Measurements from ENCODE around the gene ERAP2.

Gene ERAP2

GRCh38 chr5:96893342-96893741 is 17.0 kb downstream of the ERAP2 start:
- DNase-seq, result no peak
- no peak for TF ChIP-seq POLR2A (IDR thresholded peaks at IDR 0.05; ENCODE audit: low read length)
- TF ChIP-seq GATA1 (IDR thresholded peaks at IDR 0.05; ENCODE audit: low read depth, low read length), result no peak

- no peak for DNase-seq
- TF ChIP-seq POLR2A (IDR thresholded peaks at IDR 0.05; ENCODE audit: low read length) (no peak), GATA1 (IDR thresholded peaks at IDR 0.05; ENCODE audit: low read depth, low read length) (no peak)
Measured at GRCh38 chr5:96896276-96896675, 20.0 kb downstream of the ERAP2 start.

DNA sequence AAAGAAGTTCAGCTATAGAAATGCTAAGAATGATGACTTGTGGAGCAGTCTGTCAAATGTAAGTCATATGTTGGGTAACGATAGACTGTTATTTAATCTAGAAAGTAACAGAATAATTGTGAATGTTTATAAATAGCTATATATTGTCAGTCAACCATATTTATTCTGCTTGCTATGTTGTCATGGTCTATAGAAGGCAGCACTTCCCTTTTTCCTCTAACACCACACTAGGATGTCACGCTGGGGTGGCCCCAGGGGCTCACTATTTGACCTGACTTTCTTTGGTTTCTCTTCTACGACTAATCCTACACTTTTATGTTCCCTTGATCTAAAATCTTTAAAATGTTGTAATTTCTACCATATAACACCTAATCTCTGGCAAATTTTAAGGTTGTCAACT is 20.5 kb downstream of the ERAP2 start:
- no peak for DNase-seq
- TF ChIP-seq GATA1 (IDR thresholded peaks at IDR 0.05; ENCODE audit: low read depth, low read length) (no peak), POLR2A (IDR thresholded peaks at IDR 0.05; ENCODE audit: low read length) (no peak)

- DNase-seq, result no peak
- TF ChIP-seq GATA1 (IDR thresholded peaks at IDR 0.05; ENCODE audit: low read depth, low read length) (no peak), POLR2A (IDR thresholded peaks at IDR 0.05; ENCODE audit: low read length) (no peak)
Measured at GRCh38 chr5:96901384-96901783, 25.1 kb downstream of the ERAP2 start.

DNA sequence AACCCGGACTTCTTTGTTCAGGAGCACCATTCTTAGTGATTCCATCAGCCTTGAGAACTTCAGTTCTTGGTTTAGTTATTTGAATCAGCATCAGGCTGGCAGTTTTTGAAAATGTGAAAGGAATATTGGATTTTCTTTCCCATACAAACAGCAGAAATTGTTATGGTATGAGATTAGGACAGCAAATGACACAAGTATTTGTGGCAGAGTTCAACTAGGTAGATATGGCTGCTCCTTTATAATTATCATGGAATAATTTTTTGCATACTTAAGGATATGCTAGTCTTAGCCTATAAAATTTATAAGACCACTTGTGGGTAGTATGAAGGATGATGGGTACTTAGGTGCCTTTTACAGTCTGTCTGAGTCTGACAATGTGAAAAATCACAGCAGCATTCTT is 25.5 kb downstream of the ERAP2 start:
- DNase-seq, result no peak
- no peak for TF ChIP-seq GATA1 (IDR thresholded peaks at IDR 0.05; ENCODE audit: low read depth, low read length)
- no peak for TF ChIP-seq POLR2A (IDR thresholded peaks at IDR 0.05; ENCODE audit: low read length)

- DNase-seq, result no peak
- TF ChIP-seq POLR2A (IDR thresholded peaks at IDR 0.05; ENCODE audit: low read length) (no peak), GATA1 (IDR thresholded peaks at IDR 0.05; ENCODE audit: low read depth, low read length) (no peak)
Measured at GRCh38 chr5:96902876-96903275, 26.6 kb downstream of the ERAP2 start.

DNA sequence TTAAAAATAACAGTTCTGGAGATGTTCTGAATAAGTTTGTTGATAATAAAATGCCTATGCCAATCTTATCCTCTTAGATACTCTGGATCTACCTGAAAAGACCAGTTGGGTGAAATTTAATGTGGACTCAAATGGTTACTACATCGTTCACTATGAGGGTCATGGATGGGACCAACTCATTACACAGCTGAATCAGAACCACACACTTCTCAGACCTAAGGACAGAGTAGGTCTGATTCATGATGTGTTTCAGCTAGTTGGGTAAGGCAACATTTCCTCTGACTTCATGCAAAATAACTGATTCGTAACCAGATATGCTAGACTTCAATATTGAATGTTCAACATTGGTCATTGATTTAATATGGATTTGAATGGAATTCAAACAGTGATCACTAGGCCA is 27.0 kb downstream of the ERAP2 start:
- no peak for DNase-seq
- TF ChIP-seq GATA1 (IDR thresholded peaks at IDR 0.05; ENCODE audit: low read depth, low read length) (no peak), POLR2A (IDR thresholded peaks at IDR 0.05; ENCODE audit: low read length) (no peak)

- TF ChIP-seq GATA1 (IDR thresholded peaks at IDR 0.05; ENCODE audit: low read depth, low read length), result no peak
- TF ChIP-seq POLR2A (IDR thresholded peaks at IDR 0.05; ENCODE audit: low read length), result no peak
- DNase-seq, result no peak
Measured at GRCh38 chr5:96904054-96904931, 28.0 kb downstream of the ERAP2 start.

- TF ChIP-seq GATA1 (IDR thresholded peaks at IDR 0.05; ENCODE audit: low read depth, low read length) (no peak), POLR2A (IDR thresholded peaks at IDR 0.05; ENCODE audit: low read length) (no peak)
Measured at GRCh38 chr5:96905864-96906263, 29.6 kb downstream of the ERAP2 start.

GRCh38 chr5:96909003-96909402 is 32.7 kb downstream of the ERAP2 start:
- TF ChIP-seq GATA1 (IDR thresholded peaks at IDR 0.05; ENCODE audit: low read depth, low read length) (no peak), POLR2A (IDR thresholded peaks at IDR 0.05; ENCODE audit: low read length) (no peak)
- DNase-seq, result no peak

More at GRCh38 chr5:96905864-96906263, 29.6 kb downstream of the ERAP2 start:
- DNase-seq, result no peak

- no peak for DNase-seq
Measured at GRCh38 chr5:96909435-96909834, 33.1 kb downstream of the ERAP2 start.

GRCh38 chr5:96911139-96911538 is 34.8 kb downstream of the ERAP2 start:
- no peak for DNase-seq
- no peak for TF ChIP-seq GATA1 (IDR thresholded peaks at IDR 0.05; ENCODE audit: low read depth, low read length)
- TF ChIP-seq POLR2A (IDR thresholded peaks at IDR 0.05; ENCODE audit: low read length), result no peak

More at GRCh38 chr5:96909435-96909834, 33.1 kb downstream of the ERAP2 start:
- TF ChIP-seq GATA1 (IDR thresholded peaks at IDR 0.05; ENCODE audit: low read depth, low read length), result no peak
- no peak for TF ChIP-seq POLR2A (IDR thresholded peaks at IDR 0.05; ENCODE audit: low read length)

GRCh38 chr5:96913233-96913632 is 36.9 kb downstream of the ERAP2 start:
- DNase-seq, result no peak
- TF ChIP-seq GATA1 (IDR thresholded peaks at IDR 0.05; ENCODE audit: low read depth, low read length) (no peak), POLR2A (IDR thresholded peaks at IDR 0.05; ENCODE audit: low read length) (no peak)

GRCh38 chr5:96919754-96920197 is 43.5 kb downstream of the ERAP2 start:
- no peak for TF ChIP-seq GATA1 (IDR thresholded peaks at IDR 0.05; ENCODE audit: low read depth, low read length)
- no peak for TF ChIP-seq POLR2A (IDR thresholded peaks at IDR 0.05; ENCODE audit: low read length)
- DNase-seq, result no peak

- TF ChIP-seq GATA1 (IDR thresholded peaks at IDR 0.05; ENCODE audit: low read depth, low read length) (no peak), POLR2A (IDR thresholded peaks at IDR 0.05; ENCODE audit: low read length) (no peak)
Measured at GRCh38 chr5:96920744-96921355, 44.5 kb downstream of the ERAP2 start.

More at GRCh38 chr5:96920744-96921355, 44.5 kb downstream of the ERAP2 start:
- DNase-seq, result no peak
